GM18498 (cell line): ENCODE results near the gene ELN.

Source experiments
- ATAC-seq: cut with Tn5 transposase; IDR thresholded peaks from one replicate; pipeline ENCODE4 v1.9.1; 2021; ENCODE audit warnings: mild to moderate bottlenecking, moderate library complexity; ENCODE audit not compliant: unreplicated experiment

The ELN gene

GRCh38 chr7:74059681-74060588 is 32.0 kb downstream of the ELN start:
- ATAC-seq, result no peak

- ATAC-seq, result no peak
These were observed 34.0 kb downstream of the ELN start for GRCh38 chr7:74061840-74062539.

- no peak for ATAC-seq
These were observed 35.3 kb downstream of the ELN start for GRCh38 chr7:74063223-74063641.

- no peak for ATAC-seq
These were observed 35.7 kb downstream of the ELN start for GRCh38 chr7:74063646-74064045.

- ATAC-seq, result no peak
These were observed 36.7 kb downstream of the ELN start for GRCh38 chr7:74064696-74065095.

- ATAC-seq, result no peak
These were observed 38.7 kb downstream of the ELN start for GRCh38 chr7:74066626-74067025.

- ATAC-seq, result no peak
These were observed 40.6 kb downstream of the ELN start for GRCh38 chr7:74068378-74069085.

- ATAC-seq, result no peak
These were observed 41.1 kb downstream of the ELN start for GRCh38 chr7:74069086-74069541.

- no peak for ATAC-seq
These were observed 42.0 kb downstream of the ELN start for GRCh38 chr7:74069790-74070618.

- no peak for ATAC-seq
These were observed 42.6 kb downstream of the ELN start for GRCh38 chr7:74070619-74070921.

- no peak for ATAC-seq
These were observed 43.1 kb downstream of the ELN start for GRCh38 chr7:74071121-74071520.

- no peak for ATAC-seq
These were observed 46.8 kb downstream of the ELN start for GRCh38 chr7:74074770-74075169.

GRCh38 chr7:74078461-74078860 is 50.5 kb downstream of the ELN start:
- ATAC-seq, result no peak

GRCh38 chr7:74082770-74083116 is 54.8 kb downstream of the ELN start:
- ATAC-seq, result no peak

GRCh38 chr7:74083117-74083876 is 55.3 kb downstream of the ELN start, which contains the start of gene LIMK1:
Gene LIMK1, plus strand, starts transcription at chr7:74083804. Its CDS starts 187 bp downstream, at chr7:74083991.
- peak; percentile 75 for ATAC-seq

- ATAC-seq, result peak; percentile 52
These were observed 56.2 kb downstream of the ELN start for GRCh38 chr7:74083928-74084721.

- ATAC-seq, result no peak
These were observed 57.0 kb downstream of the ELN start for GRCh38 chr7:74084722-74085578.

- no peak for ATAC-seq
These were observed 59.9 kb downstream of the ELN start for GRCh38 chr7:74087791-74088453.
